Liver (tissue), 9 donors: ENCODE data around the gene GPATCH2. TPM values are rescaled to one million over a fixed set of nuclear protein-coding genes. Genes with fewer than 3 reads are reported as not detected.
"Not testable (repeated sequence)": the region's sequence is repeated elsewhere in the genome, so short reads cannot be mapped to it uniquely, and the experiment has no call there.

ENCODE experiments used
- DNase-seq: peaks from one replicate; pipeline ENCODE4 v3.0.0-alpha.2; 2017; ENCODE audit warnings: low spot score
- H3K27ac ChIP-seq, 2 donors: one replicate each; pipeline ENCODE4 v1.7.0; 2013; ENCODE audit warnings: inconsistent platforms in 2 of 2, low read length in 2 of 2, control low read depth in 1 of 2, low read depth in 1 of 2, mild to moderate bottlenecking in 1 of 2
- H3K27me3 ChIP-seq, 4 donors: one replicate each; pipeline versions ENCODE4 v1.6.1 to v1.7.0; 2013; ENCODE audit warnings: low read length in 3 of 4, inconsistent platforms in 1 of 4, mild to moderate bottlenecking in 1 of 4, moderate library complexity in 1 of 4; ENCODE audit not compliant: control insufficient read depth in 4 of 4, insufficient read depth in 4 of 4
- H3K36me3 ChIP-seq, 4 donors: one replicate each; pipeline versions ENCODE4 v1.6.1 to v1.7.0; 2013; ENCODE audit warnings: low read length in 3 of 4, mild to moderate bottlenecking in 3 of 4, low read depth in 1 of 4, moderate library complexity in 1 of 4; ENCODE audit not compliant: control insufficient read depth in 4 of 4, insufficient read depth in 3 of 4
- H3K4me1 ChIP-seq, 4 donors: one replicate each; pipeline versions ENCODE4 v1.6.1 to v1.7.0; 2013; ENCODE audit warnings: low read length in 3 of 4, mild to moderate bottlenecking in 3 of 4, moderate library complexity in 1 of 4; ENCODE audit not compliant: control insufficient read depth in 4 of 4, insufficient read depth in 4 of 4
- H3K4me3 ChIP-seq, 3 donors: one replicate each; pipeline versions ENCODE4 v1.6.1 to v1.7.0; 2013; ENCODE audit warnings: low read length in 3 of 3, control low read depth in 1 of 3, low read depth in 1 of 3, mild to moderate bottlenecking in 1 of 3
- H3K9ac ChIP-seq, 2 donors: one replicate each; pipeline ENCODE4 v1.7.0; 2013; ENCODE audit warnings: low read length in 2 of 2, mild to moderate bottlenecking in 2 of 2, moderate library complexity in 2 of 2, control low read depth in 1 of 2, low read depth in 1 of 2
- H3K9me3 ChIP-seq, 4 donors: one replicate each; pipeline versions ENCODE4 v1.6.1 to v1.7.0; 2013; ENCODE audit warnings: low read length in 3 of 4; ENCODE audit not compliant: control insufficient read depth in 4 of 4
- CTCF ChIP-seq: fragments of 150-350 bp; IDR thresholded peaks from 2 replicates; pipeline ENCODE4 v1.5.1; 2017; ENCODE audit warnings: improper control_type of control experiment, low read depth, low read length; ENCODE audit not compliant: missing input control
- EGR1 ChIP-seq, 2 donors: IDR thresholded peaks; 2 replicates each; pipeline ENCODE4 v1.6.1; 2016 to 2018; ENCODE audit warnings: antibody characterized with exemption in 2 of 2, low read depth in 2 of 2
- FOXA1 ChIP-seq: IDR thresholded peaks from 2 replicates; pipeline ENCODE4 v1.6.1; 2016; ENCODE audit warnings: antibody characterized with exemption
- FOXA2 ChIP-seq: IDR thresholded peaks from 2 replicates; pipeline ENCODE4 v1.6.1; 2016; ENCODE audit warnings: antibody characterized with exemption
- GABPA ChIP-seq, 2 donors: IDR thresholded peaks in 1 of 2; conservative IDR thresholded peaks in 1 of 2; 2 replicates each; pipeline ENCODE4 v1.6.1; 2016; ENCODE audit warnings: antibody characterized with exemption in 2 of 2, mild to moderate bottlenecking in 1 of 2, moderate library complexity in 1 of 2
- HNF4A ChIP-seq, 2 donors: conservative IDR thresholded peaks; 2 replicates each; pipeline ENCODE4 v1.6.1; 2016; ENCODE audit warnings: antibody characterized with exemption in 2 of 2, mild to moderate bottlenecking in 2 of 2
- HNF4G ChIP-seq: IDR thresholded peaks from 2 replicates; pipeline ENCODE4 v1.6.1; 2016; ENCODE audit warnings: antibody characterized with exemption
- JUND ChIP-seq, 2 donors: IDR thresholded peaks; 2 replicates each; pipeline ENCODE4 v1.6.1; 2016; ENCODE audit warnings: antibody characterized with exemption in 2 of 2
- MAX ChIP-seq: IDR thresholded peaks from 2 replicates; pipeline ENCODE4 v1.6.1; 2016; ENCODE audit warnings: antibody characterized with exemption
- NR2F2 ChIP-seq: IDR thresholded peaks from 2 replicates; pipeline ENCODE4 v1.6.1; 2016; ENCODE audit warnings: antibody characterized with exemption
- RAD21 ChIP-seq, 2 donors: IDR thresholded peaks; 2 replicates each; pipeline ENCODE4 v1.6.1; 2016; ENCODE audit warnings: antibody characterized with exemption in 2 of 2, mild to moderate bottlenecking in 2 of 2
- REST ChIP-seq: IDR thresholded peaks from 2 replicates; pipeline ENCODE4 v1.6.1; 2016; ENCODE audit warnings: antibody characterized with exemption, mild to moderate bottlenecking
- RXRA ChIP-seq, 2 donors: IDR thresholded peaks; 2 replicates each; pipeline ENCODE4 v1.6.1; 2017 to 2018; ENCODE audit warnings: antibody characterized with exemption in 2 of 2, mild to moderate bottlenecking in 1 of 2
- SP1 ChIP-seq: IDR thresholded peaks from 2 replicates; pipeline ENCODE4 v1.6.1; 2018; ENCODE audit warnings: antibody characterized with exemption, mild to moderate bottlenecking
- YY1 ChIP-seq: IDR thresholded peaks from 2 replicates; pipeline ENCODE4 v1.6.1; 2016; ENCODE audit warnings: antibody characterized with exemption, mild to moderate bottlenecking
- WGBS: extraction: QIAGEN DNeasy Blood & Tissue Kit; methylation state at CpG from one replicate; pipeline ENCODE4 v1.1.7; 2013; 5-methylcytosine and 5-hydroxymethylcytosine counted together
- polyA plus RNA-seq, 2 donors: library from polyadenylated mRNA; stranded (reverse) in 1 of 2; unstranded in 1 of 2; fragments of 200-250 nt in 1 of 2; fragments of >200 nt in 1 of 2; fragmentation: Nextera tagmentation in 1 of 2; extraction: Ambion mirVana in 1 of 2; gene quantifications; one replicate each; pipeline versions ENCODE4 v1.2.1 to v1.2.3, GENCODE V29; 2013 to 2015
- total RNA-seq, 2 donors: library from RNA; depleted of rRNA; stranded (reverse); fragments of >200 nt; gene quantifications; one replicate each; pipeline ENCODE4 v1.2.3, GENCODE V29; 2014
- donor health status: healthy.
- donor health status: healthy.
- donor health status: healthy.
- donor health status: healthy.
- donor health status: healthy.

Gene GPATCH2
- total and polyA plus RNA-seq, 4 donors = 1.6 to 11.2 (median 5.8) TPM

GRCh38 chr1:217388522-217389065 is 242.3 kb downstream of the GPATCH2 start:
- no peaks in the 10 kb centered on the region for H3K36me3 ChIP-seq
- H3K27me3 ChIP-seq = peaks cover 0 to 2% (median 0%) of the 10 kb centered on the region in 4 donors
- H3K4me1 ChIP-seq = no peaks in the 10 kb centered on the region
- TF ChIP-seq MAX = no peak
- no peak for TF ChIP-seq NR2F2
- TF ChIP-seq CTCF = no peak
- no peak for TF ChIP-seq HNF4A (conservative IDR thresholded peaks at IDR 0.05)
- TF ChIP-seq EGR1 (IDR thresholded peaks at IDR 0.05; ENCODE audit: low read depth in 2 of 2) = no peak
- no peak for TF ChIP-seq YY1
- WGBS = 69% methylated on average over 9 of the region's 9 CpGs
- no peak overlapping the region for H3K4me3 ChIP-seq
- no peak overlapping the region for H3K9ac ChIP-seq
- no peak overlapping the region for H3K27ac ChIP-seq
- DNase-seq = no peak
- H3K9me3 ChIP-seq = no peaks in the 10 kb centered on the region

- WGBS = 27% methylated on average over 2 of the region's 2 CpGs
- not testable (repeated sequence) for H3K27ac ChIP-seq, H3K27me3 ChIP-seq, H3K9ac ChIP-seq, H3K36me3 ChIP-seq, DNase-seq, H3K4me1 ChIP-seq, H3K9me3 ChIP-seq, H3K4me3 ChIP-seq
These were observed 249.1 kb downstream of the GPATCH2 start for GRCh38 chr1:217381773-217382172.

- DNase-seq, H3K27ac ChIP-seq, H3K36me3 ChIP-seq, H3K27me3 ChIP-seq, H3K9me3 ChIP-seq, H3K9ac ChIP-seq, H3K4me3 ChIP-seq, H3K4me1 ChIP-seq: not testable (repeated sequence)
- WGBS = 41% methylated on average over 5 of the region's 5 CpGs
These were observed 251.1 kb downstream of the GPATCH2 start for GRCh38 chr1:217379804-217380203.

- peaks cover 0 to 11% (median 2%) of the 10 kb centered on the region in 4 donors for H3K9me3 ChIP-seq
- no peak for TF ChIP-seq GABPA (IDR thresholded peaks at IDR 0.05 in 1 of 2, conservative IDR thresholded peaks at IDR 0.05 in 1 of 2)
- TF ChIP-seq RAD21 (IDR thresholded peaks at IDR 0.05) = no peak
- TF ChIP-seq HNF4G = no peak
- no peak for TF ChIP-seq CTCF
- no peak for TF ChIP-seq JUND (IDR thresholded peaks at IDR 0.05)
- no peak for TF ChIP-seq RXRA (IDR thresholded peaks at IDR 0.05)
- no peak for TF ChIP-seq SP1
- TF ChIP-seq MAX = no peak
- no peak for TF ChIP-seq YY1
- no peak for TF ChIP-seq REST
- TF ChIP-seq FOXA2 = no peak
- TF ChIP-seq FOXA1 = no peak
- no peak for TF ChIP-seq HNF4A (conservative IDR thresholded peaks at IDR 0.05)
- DNase-seq = no peak
- no peak overlapping the region for H3K9ac ChIP-seq
- H3K27ac ChIP-seq = no peak overlapping the region
- WGBS = 75% methylated on average over 5 of the region's 5 CpGs
- no peaks in the 10 kb centered on the region for H3K4me1 ChIP-seq
- H3K36me3 ChIP-seq = no peaks in the 10 kb centered on the region
- H3K27me3 ChIP-seq = no peaks in the 10 kb centered on the region
- no peak overlapping the region for H3K4me3 ChIP-seq
These were observed 251.6 kb downstream of the GPATCH2 start for GRCh38 chr1:217379336-217379735.
